ENCODE results near the gene GREB1.
A peak's percentile ranks its signal among the peaks of the same experiment; 100 is the strongest.

Gene GREB1

DNA sequence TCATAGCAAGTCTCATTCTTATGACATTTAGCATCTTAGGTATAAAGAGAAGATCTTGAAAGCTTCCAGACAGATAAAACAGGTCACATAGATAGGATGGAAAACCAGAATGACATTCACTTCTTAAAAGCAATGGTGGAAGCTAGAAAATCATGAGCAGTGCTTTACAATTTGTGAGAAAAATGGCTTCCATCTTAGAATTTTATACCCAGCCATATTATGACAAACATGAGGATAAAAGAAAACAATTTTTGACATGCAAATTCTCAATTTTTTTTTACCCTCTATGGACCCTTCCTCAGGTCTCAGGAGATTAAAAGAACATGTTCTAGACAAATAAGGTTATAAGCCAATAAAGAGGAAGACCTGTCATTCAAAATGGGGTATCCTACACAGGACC is 129.0 kb downstream of the GREB1 start:
- no peak for DNase-seq (ENCODE audit: low read depth)

DNA sequence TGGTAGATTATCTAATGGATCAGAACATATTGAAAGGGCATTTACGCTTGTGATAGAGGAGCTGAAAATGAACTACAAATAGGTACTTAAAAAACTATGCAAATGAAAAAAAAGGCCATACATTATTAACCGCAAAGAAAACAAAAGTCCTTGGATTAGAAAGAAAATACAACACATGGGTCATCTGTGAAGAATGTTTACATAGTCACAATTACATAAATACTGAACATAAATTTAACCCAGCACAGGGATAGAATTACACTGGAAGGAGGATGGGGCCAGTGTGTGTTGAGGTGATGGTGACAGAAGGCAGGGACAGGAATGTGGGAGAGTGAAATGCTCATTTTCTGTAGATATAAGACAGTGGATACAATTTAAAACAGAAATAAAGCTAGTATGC is 129.6 kb downstream of the GREB1 start:
- no peak for DNase-seq (ENCODE audit: low read depth)

- DNase-seq (ENCODE audit: low read depth): no peak
Observed at GRCh38 chr2:11665028-11665427, 131.2 kb downstream of the GREB1 start.

DNA sequence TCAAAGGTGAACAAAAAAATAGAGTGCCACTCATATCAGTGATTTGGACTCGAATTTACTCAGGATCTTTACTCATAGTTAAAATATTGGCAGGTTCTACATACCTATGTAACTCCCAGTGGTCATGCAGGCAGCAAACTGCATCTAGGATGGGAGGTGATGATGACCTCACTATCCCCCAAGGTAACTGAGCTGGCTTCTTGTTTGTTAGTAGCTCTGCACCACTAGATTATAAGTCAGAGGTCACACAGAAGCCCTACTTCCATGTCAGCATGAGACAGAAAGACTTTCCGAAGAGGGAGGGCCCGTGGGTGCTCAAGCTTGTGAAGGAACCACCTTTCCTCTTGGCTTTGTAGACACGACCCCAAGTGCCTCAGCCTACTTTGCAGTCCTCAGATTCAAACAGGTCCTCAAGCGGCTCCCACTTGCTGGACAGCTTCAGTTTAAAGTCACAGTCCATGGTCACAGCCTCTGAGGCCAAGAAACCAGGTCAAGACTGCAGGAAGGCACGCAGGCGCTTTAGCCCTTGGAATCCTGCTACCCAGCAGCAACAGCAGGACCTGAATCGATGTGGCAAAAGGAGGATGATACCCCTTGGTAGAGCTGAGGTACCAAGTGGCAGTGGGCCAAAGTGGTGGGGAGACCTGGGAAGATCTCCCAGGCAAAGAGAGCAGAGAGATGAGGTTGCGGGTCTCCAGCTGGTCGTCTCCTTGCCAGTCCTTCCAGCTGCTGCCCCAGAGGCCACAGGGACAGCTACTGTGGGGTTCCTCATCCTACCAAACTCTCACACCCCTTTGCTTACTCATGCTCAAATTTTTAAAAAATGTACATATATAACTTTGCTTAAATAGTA is 131.9 kb downstream of the GREB1 start:
- no peak for DNase-seq (ENCODE audit: low read depth)

GRCh38 chr2:11667194-11667593 is 133.3 kb downstream of the GREB1 start:
- DNase-seq (ENCODE audit: low read depth): no peak

GRCh38 chr2:11667866-11668637 is 134.2 kb downstream of the GREB1 start:
- no peak for DNase-seq (ENCODE audit: low read depth)

DNA sequence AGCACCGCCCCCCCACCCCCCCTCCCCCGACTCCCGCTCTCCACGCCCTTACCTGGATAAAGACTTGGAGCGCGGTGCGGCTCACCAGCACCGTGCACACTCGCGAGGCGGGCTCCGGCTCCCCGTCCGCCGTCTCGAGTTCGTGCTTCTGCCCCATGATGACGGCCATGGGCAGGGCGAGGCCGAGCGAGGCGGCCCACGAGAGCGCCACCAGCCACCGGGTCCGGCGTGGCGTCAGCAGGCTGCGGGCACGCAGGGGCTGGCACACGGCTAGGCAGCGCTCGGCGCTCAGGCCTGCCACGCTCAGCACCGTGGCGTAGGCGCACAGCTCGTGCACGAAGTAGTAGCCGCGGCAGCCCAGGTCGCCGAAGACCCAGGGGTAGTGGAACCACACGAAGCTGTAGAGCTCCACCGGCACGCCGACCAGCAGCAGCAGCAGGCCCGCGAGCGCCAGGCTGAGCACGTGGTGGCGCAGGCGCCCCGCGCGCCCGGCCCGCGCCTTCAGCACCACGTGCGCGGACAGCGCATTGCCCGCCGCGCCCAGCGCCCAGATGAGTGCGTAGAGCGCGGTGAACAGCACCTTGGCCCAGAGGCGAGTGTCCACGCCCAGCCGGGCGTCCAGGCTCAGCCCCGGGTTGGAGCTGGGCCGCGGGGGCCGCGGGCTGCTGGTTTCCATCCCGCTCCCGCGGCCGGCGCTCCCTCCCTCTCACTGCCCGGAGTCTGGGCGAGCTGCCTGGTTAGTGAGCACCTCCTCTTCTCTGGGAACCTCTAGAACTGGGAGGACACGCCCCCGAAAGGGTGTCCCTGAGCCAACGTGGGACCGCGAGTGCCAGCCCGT is 135.8 kb downstream of the GREB1 start, which contains the start of gene NTSR2:
Gene NTSR2, minus strand, starts transcription at position 742 of the 838 bp plus-strand sequence. Its CDS starts 66 bp downstream, at position 676.
- peak; percentile 15 for DNase-seq (ENCODE audit: low read depth)

DNA sequence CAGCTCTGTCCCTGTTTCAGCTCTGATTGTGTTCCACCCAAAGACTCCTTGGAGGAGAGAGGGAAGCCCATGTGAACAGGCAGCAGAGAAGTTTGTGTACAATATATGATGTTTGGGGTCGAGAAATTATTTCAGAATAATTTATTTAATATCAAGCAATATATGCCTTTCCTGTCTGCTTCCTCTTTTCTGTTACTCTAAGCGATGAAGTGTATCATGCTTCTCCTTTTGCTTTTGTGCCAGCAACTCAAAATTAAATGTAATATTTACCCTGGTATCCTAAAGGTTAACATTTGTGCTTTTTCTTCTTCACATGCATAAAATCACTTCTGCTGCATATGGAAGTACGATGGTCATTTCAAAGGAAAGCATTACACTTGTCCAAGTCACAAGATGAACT is 138.6 kb downstream of the GREB1 start:
- DNase-seq (ENCODE audit: low read depth): no peak

GRCh38 chr2:11674983-11675382 is 141.1 kb downstream of the GREB1 start:
- no peak for DNase-seq (ENCODE audit: low read depth)

DNA sequence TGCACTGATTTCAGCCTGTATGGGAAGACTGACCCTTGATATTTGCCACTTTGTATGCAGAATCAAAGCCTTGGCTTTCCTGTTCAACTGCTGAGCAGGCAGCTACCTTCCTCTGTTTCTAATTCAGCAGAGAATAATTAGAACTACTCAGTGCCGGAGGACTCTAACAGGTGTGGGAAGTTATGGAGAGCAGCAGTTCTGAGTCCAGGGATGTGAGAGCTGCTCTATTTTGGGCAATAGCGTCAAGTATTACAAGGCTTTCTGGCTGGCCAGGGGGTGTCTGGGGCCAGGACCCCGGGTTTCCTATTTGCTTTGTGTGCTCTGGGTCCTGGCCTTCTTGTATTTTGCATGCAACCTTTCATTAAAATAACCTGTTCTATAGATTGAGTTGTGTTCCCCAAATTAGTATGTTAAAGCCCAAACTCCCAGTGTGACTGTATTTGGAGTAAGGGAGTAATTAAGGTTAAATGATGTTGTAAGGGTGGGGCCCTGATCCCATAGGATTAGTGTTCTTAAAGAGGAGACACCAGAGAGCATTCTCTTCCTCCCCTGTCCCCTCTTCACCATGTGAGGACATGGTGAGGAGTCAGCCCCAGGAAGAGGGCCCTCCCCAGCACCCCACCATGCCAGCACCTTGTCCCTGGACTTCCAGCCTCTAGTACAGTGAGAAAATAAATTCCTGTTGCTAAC is 141.7 kb downstream of the GREB1 start:
- DNase-seq (ENCODE audit: low read depth): no peak

GRCh38 chr2:11676640-11677039 is 142.8 kb downstream of the GREB1 start:
- no peak for DNase-seq (ENCODE audit: low read depth)

GRCh38 chr2:11677136-11678055 is 143.6 kb downstream of the GREB1 start:
- no peak for DNase-seq (ENCODE audit: low read depth)

DNA sequence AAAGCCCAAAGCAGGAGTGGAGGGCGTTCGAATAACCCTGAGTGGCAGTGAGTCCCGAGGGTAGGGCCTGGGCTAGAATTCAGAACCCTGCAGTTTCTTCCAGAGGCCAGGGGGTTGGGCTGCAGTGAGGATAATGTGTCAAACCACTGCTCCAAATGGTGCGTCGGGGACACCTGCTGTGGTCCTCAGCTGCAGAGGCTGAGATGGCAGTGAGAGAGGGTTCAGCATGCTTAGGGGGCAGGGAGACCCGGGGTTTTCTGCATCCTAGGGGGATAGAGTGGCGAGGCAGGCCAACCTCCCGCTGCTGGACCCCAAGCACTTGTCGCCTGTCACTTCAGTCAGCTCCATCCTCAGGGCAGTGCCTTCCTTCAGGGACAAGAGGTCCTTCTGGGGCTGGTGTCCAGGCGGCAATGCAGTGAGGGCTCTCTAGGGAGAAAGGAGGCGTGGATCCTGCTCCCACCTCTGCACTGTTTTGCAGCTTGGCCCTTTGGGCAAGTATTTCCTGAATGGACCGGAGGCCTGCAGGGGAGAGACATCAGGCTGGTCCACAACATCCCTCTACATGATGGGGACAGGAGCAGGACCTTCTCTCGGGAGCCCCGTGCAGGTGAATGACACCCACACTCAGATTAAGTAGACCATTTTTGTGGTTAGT is 144.6 kb downstream of the GREB1 start:
- DNase-seq (ENCODE audit: low read depth): no peak

DNA sequence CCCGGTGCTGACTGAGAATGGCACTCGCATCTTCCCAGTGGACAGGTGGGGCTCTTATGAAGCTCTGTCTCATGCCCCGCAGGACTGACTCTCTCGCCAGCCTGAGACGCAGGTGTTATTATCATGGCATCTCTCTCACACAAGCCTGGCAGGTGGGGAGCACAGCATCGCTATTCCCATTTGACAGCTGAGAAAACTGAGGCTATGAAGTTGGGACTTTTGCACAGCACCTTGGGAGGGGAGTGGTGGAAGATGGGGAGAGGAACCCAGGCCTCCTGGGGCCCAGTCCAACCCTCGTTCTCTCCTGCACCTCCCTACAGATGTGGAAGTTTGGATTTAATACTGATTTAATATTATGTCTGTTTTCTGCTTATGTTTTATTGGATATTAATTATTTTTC is 145.2 kb downstream of the GREB1 start:
- DNase-seq (ENCODE audit: low read depth): no peak

- DNase-seq (ENCODE audit: low read depth): no peak
Observed at GRCh38 chr2:11679486-11680181, 145.8 kb downstream of the GREB1 start.

- DNase-seq (ENCODE audit: low read depth): no peak
Observed at GRCh38 chr2:11680182-11680900, 146.5 kb downstream of the GREB1 start.

DNA sequence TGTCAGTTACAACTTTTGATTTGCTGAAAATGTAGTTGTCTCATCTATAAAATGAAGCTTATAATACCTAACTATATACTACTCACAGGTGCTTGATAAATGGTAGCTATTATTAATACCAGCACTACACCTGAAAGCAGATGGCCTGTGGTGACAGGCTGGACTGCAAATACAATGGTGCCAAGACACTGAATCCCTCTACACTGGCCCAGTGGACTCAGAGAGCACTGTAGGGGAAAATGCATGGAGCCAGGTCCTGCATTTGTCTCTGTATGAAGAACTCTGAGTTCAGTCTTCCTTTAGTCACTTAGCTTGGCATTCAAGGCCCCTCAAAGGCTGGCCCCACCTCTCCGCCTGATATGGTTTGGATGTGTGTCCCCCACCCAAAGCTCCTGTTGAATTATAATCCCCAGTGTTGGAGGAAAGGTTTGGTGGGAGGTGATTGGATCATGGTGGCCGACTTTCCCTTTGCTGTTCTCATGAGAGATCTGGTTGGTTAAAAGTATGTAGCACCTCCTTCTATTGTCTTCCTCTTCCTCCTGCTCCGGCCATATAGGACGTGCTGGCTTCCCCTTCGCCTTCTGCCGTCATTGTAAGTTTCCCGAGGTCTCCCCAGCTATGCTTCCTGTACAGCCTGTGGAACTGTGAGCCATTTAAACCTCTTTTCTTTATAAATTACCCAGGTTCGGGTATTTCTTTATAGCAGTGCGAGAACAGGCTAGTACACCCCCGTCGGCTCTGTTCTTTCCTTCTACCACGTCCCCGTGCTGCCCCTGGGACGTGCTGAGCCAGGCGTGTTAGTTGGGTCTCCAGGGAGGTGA is 147.3 kb downstream of the GREB1 start:
- DNase-seq (ENCODE audit: low read depth): no peak

Data from activated T-cell treated with anti-CD3 and anti-CD28 coated beads for 24 hours (primary cell).